Adrenal gland (tissue), 5 donors: ENCODE measurements around the gene NDUFA8.
"Not testable (repeated sequence)": the region's sequence is repeated elsewhere in the genome, so short reads cannot be mapped to it uniquely, and the experiment has no call there.

ENCODE experiments used
- CTCF ChIP-seq, 6 experiments: fragments of 450-650 bp in 4 of 6; fragments of 200-600 bp in 2 of 6; sonication (generic) in 1 of 6; IDR thresholded peaks; 1 replicate in 5 of 6; 2 replicates in 1 of 6; pipeline versions ENCODE4 v1.5.1 to v1.8.0; 2016 to 2021; ENCODE audit warnings: antibody characterized with exemption in 6 of 6, mild to moderate bottlenecking in 2 of 6, moderate library complexity in 1 of 6
- POLR2A ChIP-seq, 2 donors: fragments of 450-650 bp; IDR thresholded peaks; one replicate each; pipeline ENCODE4 v1.6.1; 2017; ENCODE audit warnings: antibody characterized with exemption in 2 of 2, mild to moderate bottlenecking in 2 of 2, moderate library complexity in 1 of 2
- donor health status: DM: no; HTN: no; CAD: no.

- not testable (repeated sequence) for TF ChIP-seq CTCF, POLR2A (IDR thresholded peaks at IDR 0.05)
Observed at GRCh38 chr9:122117241-122117640, 42.3 kb downstream of the NDUFA8 start.
